ENCODE results near the gene RPS6KC1. TPM values are rescaled to one million over a fixed set of nuclear protein-coding genes. Genes with fewer than 3 reads are reported as not detected.
"Not testable (repeated sequence)": the region's sequence is repeated elsewhere in the genome, so short reads cannot be mapped to it uniquely, and the experiment has no call there.

RPS6KC1 gene
- total and polyA plus RNA-seq, 2 donors from 2014 or later = 6.3 to 13.8 TPM

DNA sequence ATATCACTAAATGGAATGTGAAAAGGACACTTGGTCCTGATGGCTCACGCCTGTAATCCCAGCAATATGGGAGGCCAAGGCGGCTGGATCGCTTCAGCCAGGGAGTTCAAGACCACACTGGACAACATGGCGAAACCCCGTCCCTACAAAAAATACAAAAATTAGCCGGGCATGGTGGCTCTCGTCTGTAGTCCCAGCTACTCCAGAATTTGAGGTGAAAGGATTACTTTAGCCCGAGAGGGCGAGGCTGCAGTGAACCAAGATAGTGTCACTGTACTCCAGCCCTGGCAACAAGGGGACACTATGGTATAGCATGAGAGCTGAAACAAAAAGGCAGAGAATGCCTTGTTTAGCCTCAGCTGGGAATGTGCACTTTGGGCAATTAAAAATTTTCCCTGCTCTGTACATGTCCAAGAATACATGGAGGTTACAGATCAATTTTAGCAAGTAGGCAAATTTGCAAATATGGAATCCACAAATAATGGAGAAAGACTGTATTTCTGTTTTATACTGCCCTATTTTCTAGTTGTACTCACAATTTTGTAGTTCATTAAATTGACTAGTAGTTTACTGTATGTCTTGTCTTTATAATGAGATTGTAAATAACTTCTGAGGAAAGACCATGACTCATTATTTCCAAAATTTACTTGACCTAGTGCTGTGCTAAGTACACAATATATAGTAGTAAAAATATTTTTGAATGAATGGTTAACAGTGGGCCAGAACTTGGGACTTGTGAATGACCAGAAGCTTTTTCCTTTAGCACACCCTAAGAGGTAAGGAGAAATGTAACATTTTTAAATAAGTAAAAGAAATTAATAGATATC lies 33.4 kb upstream of the RPS6KC1 start:
- no peak overlapping the region for H3K27ac ChIP-seq (ENCODE audit: low read depth in 2 of 2, low read length in 2 of 2)
- no peak for FAIRE-seq
- H3K9me3 ChIP-seq (ENCODE audit: control insufficient read depth in 2 of 3, insufficient read depth in 1 of 3, low read length in 3 of 3) = no peaks in the 10 kb centered on the region
- DNase-seq = no peak
- peaks cover 0 to 3% (median 0%) of the 10 kb centered on the region in 3 donors for H3K4me1 ChIP-seq (ENCODE audit: control insufficient read depth in 2 of 3, insufficient read depth in 2 of 3, low read depth in 1 of 3, low read length in 3 of 3)
- H3K36me3 ChIP-seq (ENCODE audit: control insufficient read depth in 2 of 3, insufficient read depth in 3 of 3, low read length in 3 of 3) = no peaks in the 10 kb centered on the region
- H3K9ac ChIP-seq (ENCODE audit: low read length in 3 of 3) = no peak overlapping the region
- TF ChIP-seq, protein P1, sequence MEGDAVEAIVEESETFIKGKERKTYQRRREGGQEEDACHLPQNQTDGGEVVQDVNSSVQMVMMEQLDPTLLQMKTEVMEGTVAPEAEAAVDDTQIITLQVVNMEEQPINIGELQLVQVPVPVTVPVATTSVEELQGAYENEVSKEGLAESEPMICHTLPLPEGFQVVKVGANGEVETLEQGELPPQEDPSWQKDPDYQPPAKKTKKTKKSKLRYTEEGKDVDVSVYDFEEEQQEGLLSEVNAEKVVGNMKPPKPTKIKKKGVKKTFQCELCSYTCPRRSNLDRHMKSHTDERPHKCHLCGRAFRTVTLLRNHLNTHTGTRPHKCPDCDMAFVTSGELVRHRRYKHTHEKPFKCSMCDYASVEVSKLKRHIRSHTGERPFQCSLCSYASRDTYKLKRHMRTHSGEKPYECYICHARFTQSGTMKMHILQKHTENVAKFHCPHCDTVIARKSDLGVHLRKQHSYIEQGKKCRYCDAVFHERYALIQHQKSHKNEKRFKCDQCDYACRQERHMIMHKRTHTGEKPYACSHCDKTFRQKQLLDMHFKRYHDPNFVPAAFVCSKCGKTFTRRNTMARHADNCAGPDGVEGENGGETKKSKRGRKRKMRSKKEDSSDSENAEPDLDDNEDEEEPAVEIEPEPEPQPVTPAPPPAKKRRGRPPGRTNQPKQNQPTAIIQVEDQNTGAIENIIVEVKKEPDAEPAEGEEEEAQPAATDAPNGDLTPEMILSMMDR (IDR thresholded peaks at IDR 0.05; ENCODE audit: borderline replicate concordance, extremely low read depth, insufficient read depth) = no peak
- H3K4me3 ChIP-seq (ENCODE audit: low read length in 3 of 3) = no peak overlapping the region
- intact Hi-C loops (cut with DNase I) = no loop called here
- no peaks in the 10 kb centered on the region for H3K27me3 ChIP-seq (ENCODE audit: control insufficient read depth, insufficient read depth, low read length)

- TF ChIP-seq, protein P1 (IDR thresholded peaks at IDR 0.05; ENCODE audit: borderline replicate concordance, extremely low read depth, insufficient read depth) = no peak
- H3K9me3 ChIP-seq (ENCODE audit: control insufficient read depth in 2 of 3, insufficient read depth in 1 of 3, low read length in 3 of 3) = no peaks in the 10 kb centered on the region
- DNase-seq (no peak), FAIRE-seq (no peak)
- no peak overlapping the region for H3K9ac ChIP-seq (ENCODE audit: low read length in 3 of 3)
- H3K27me3 ChIP-seq (ENCODE audit: control insufficient read depth, insufficient read depth, low read length) = no peaks in the 10 kb centered on the region
- intact Hi-C loops (cut with DNase I) = no loop called here
- no peak overlapping the region for H3K4me3 ChIP-seq (ENCODE audit: low read length in 3 of 3)
- no peaks in the 10 kb centered on the region for H3K36me3 ChIP-seq (ENCODE audit: control insufficient read depth in 2 of 3, insufficient read depth in 3 of 3, low read length in 3 of 3)
- no peak overlapping the region for H3K27ac ChIP-seq (ENCODE audit: low read depth in 2 of 2, low read length in 2 of 2)
- peaks cover 0 to 2% (median 0%) of the 10 kb centered on the region in 3 donors for H3K4me1 ChIP-seq (ENCODE audit: control insufficient read depth in 2 of 3, insufficient read depth in 2 of 3, low read depth in 1 of 3, low read length in 3 of 3)
Measured at GRCh38 chr1:213019450-213019849, 31.6 kb upstream of the RPS6KC1 start.

GRCh38 chr1:213020016-213020415 lies 31.0 kb upstream of the RPS6KC1 start:
- H3K4me1 ChIP-seq (ENCODE audit: control insufficient read depth in 2 of 3, insufficient read depth in 2 of 3, low read depth in 1 of 3, low read length in 3 of 3) = no peaks in the 10 kb centered on the region
- no peak for DNase-seq
- H3K4me3 ChIP-seq (ENCODE audit: low read length in 3 of 3) = no peak overlapping the region
- intact Hi-C loops (cut with DNase I) = no loop called here
- no peak for FAIRE-seq
- H3K36me3 ChIP-seq (ENCODE audit: control insufficient read depth in 2 of 3, insufficient read depth in 3 of 3, low read length in 3 of 3) = no peaks in the 10 kb centered on the region
- H3K9me3 ChIP-seq (ENCODE audit: control insufficient read depth in 2 of 3, insufficient read depth in 1 of 3, low read length in 3 of 3) = no peaks in the 10 kb centered on the region
- no peak overlapping the region for H3K27ac ChIP-seq (ENCODE audit: low read depth in 2 of 2, low read length in 2 of 2)
- no peaks in the 10 kb centered on the region for H3K27me3 ChIP-seq (ENCODE audit: control insufficient read depth, insufficient read depth, low read length)
- H3K9ac ChIP-seq (ENCODE audit: low read length in 3 of 3) = no peak overlapping the region
- TF ChIP-seq, protein P1 (IDR thresholded peaks at IDR 0.05; ENCODE audit: borderline replicate concordance, extremely low read depth, insufficient read depth) = no peak

DNA sequence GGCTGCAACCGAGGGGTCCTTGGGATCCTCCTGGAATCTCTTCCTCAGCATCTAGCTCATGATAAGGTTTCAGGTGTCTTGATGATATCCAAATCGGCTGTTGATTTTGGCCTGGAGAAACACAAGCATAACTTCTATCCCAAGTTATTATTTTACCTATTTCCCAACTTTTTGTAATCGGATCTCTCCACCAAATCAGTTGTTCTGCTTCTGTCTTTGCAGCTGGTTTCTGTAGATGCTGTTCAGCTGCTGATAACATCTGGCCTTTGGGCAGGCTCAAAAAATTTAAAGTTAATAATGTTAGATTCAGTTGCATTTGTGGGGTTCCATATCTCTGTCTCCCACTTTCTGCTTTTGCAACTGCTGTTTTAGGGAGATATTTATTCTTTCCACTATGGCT lies 24.0 kb upstream of the RPS6KC1 start:
- FAIRE-seq; DNase-seq; H3K4me3 ChIP-seq (ENCODE audit: low read length in 3 of 3); H3K4me1 ChIP-seq (ENCODE audit: control insufficient read depth in 2 of 3, insufficient read depth in 2 of 3, low read depth in 1 of 3, low read length in 3 of 3); intact Hi-C loops (cut with DNase I); H3K9me3 ChIP-seq (ENCODE audit: control insufficient read depth in 2 of 3, insufficient read depth in 1 of 3, low read length in 3 of 3); H3K27me3 ChIP-seq (ENCODE audit: control insufficient read depth, insufficient read depth, low read length); H3K36me3 ChIP-seq (ENCODE audit: control insufficient read depth in 2 of 3, insufficient read depth in 3 of 3, low read length in 3 of 3); H3K27ac ChIP-seq (ENCODE audit: low read depth in 2 of 2, low read length in 2 of 2); H3K9ac ChIP-seq (ENCODE audit: low read length in 3 of 3): not testable (repeated sequence)
